ENCODE data around the gene EIF3J. TPM values are rescaled to one million over a fixed set of nuclear protein-coding genes. Genes with fewer than 3 reads are reported as not detected.

EIF3J gene
- polyA plus RNA-seq, 1 donor from 2014 or later, result 52.9 TPM

DNA sequence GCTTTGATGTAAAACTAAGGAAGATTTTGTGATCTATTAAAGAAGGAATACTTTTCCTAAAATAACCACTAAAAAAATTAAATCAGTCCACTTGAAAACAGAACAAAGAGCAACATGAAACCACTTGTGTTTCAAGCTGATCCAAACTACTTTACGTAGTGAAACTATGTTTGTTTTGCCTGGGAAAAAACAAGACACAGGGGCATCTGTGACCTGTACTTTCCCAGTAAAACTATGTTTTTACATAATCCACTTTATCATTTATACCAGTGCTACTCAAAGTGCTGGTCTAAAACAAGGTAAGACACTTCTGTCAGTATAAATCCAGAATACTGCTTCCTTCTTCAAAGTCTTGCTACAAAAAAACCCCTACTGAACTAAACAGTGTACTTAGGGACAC, 69.8 kb downstream of the EIF3J start:
- Histone ChIP-seq H3F3A (ENCODE audit: insufficient read depth, low read length, poor library complexity, severe bottlenecking) (no peaks in the 10 kb centered on the region), H4K20me1 (ENCODE audit: insufficient read depth) (no peaks in the 10 kb centered on the region), H3K27me3 (ENCODE audit: insufficient read depth, low read depth, low read length) (no peaks in the 10 kb centered on the region), H3K9me3 (ENCODE audit: low read length) (no peaks in the 10 kb centered on the region), H3K4me2 (ENCODE audit: low read length) (no peak overlapping the region), H3K9ac (ENCODE audit: low read length) (no peak overlapping the region), H2AFZ (ENCODE audit: low read depth, low read length) (no peak overlapping the region), H3K27ac (ENCODE audit: low read length) (no peak overlapping the region), H3K79me2 (replicated peaks; ENCODE audit: insufficient read depth, low read length) (no peaks in the 10 kb centered on the region), H3K9me2 (ENCODE audit: insufficient read depth, low read length) (no peaks in the 10 kb centered on the region), H3K4me3 (ENCODE audit: low read length) (no peak overlapping the region), H3K36me3 (ENCODE audit: insufficient read depth, low read length) (peaks cover 9% of the 10 kb centered on the region)
- TF ChIP-seq REST (IDR thresholded peaks at IDR 0.05; ENCODE audit: borderline replicate concordance) (no peak), TAF1 (IDR thresholded peaks at IDR 0.05; ENCODE audit: low read depth) (no peak), SMC3 (conservative IDR thresholded peaks at IDR 0.05; ENCODE audit: poor library complexity) (no peak), MXI1 (conservative IDR thresholded peaks at IDR 0.05; ENCODE audit: poor library complexity, severe bottlenecking) (no peak), RAD21 (conservative IDR thresholded peaks at IDR 0.05) (no peak), POLR2AphosphoS5 (IDR thresholded peaks at IDR 0.05) (no peak), CTCF (IDR thresholded peaks at IDR 0.05; ENCODE audit: poor library complexity, severe bottlenecking) (no peak), EZH2 (IDR thresholded peaks at IDR 0.05; ENCODE audit: borderline replicate concordance, insufficient read depth, low read length, poor library complexity, severe bottlenecking) (no peak), EP300 (conservative IDR thresholded peaks at IDR 0.05; ENCODE audit: poor library complexity, severe bottlenecking) (no peak)

Other genes starting within 250 kb of the EIF3J start
- 122 and 139 TPM in 2 replicates for gene GOLM2, start 248.4 kb upstream of the EIF3J start, polyA plus RNA-seq
- gene CTDSPL2, start 109.5 kb upstream of the EIF3J start, polyA plus RNA-seq, result 78.1 and 79.6 TPM in 2 replicates
- gene SPG11, start 126.5 kb downstream of the EIF3J start, polyA plus RNA-seq, result 52.2 and 58.4 TPM in 2 replicates
- gene PATL2, start 174.2 kb downstream of the EIF3J start, polyA plus RNA-seq, result not detected in 2 replicates
- 15.6 and 29.0 TPM in 2 replicates for gene B2M, start 174.4 kb downstream of the EIF3J start, polyA plus RNA-seq
- gene TRIM69, start 199.4 kb downstream of the EIF3J start, polyA plus RNA-seq, result 34.0 and 38.3 TPM in 2 replicates